HTR-8/SVneo (cell line): ENCODE data around the gene PRKG1.

Source experiments
- DNase-seq: peaks from one replicate; pipeline ENCODE4 v3.0.0; 2011; ENCODE audit warnings: low spot score, mixed read lengths; ENCODE audit not compliant: insufficient read length
- FAIRE-seq: peaks from 2 replicates; lab custom pipeline; 2011; peaks lifted over from hg19 to GRCh38; lab: Jason Lieb, UNC

The PRKG1 gene

GRCh38 chr10:51918884-51919325, 844.6 kb downstream of the PRKG1 start:
- no peak for FAIRE-seq
- no peak for DNase-seq

- FAIRE-seq (no peak), DNase-seq (no peak)
These were observed 846.4 kb downstream of the PRKG1 start for GRCh38 chr10:51920672-51921071.

GRCh38 chr10:51924359-51924758, 850.1 kb downstream of the PRKG1 start:
- FAIRE-seq (no peak), DNase-seq (no peak)

GRCh38 chr10:51926337-51926736, 852.0 kb downstream of the PRKG1 start:
- FAIRE-seq (no peak), DNase-seq (no peak)

GRCh38 chr10:51928162-51928561, 853.9 kb downstream of the PRKG1 start:
- FAIRE-seq (no peak), DNase-seq (no peak)

- no peak for FAIRE-seq
- DNase-seq, result no peak
These were observed 858.2 kb downstream of the PRKG1 start for GRCh38 chr10:51932530-51932929.

GRCh38 chr10:51934373-51934772, 860.1 kb downstream of the PRKG1 start:
- FAIRE-seq (no peak), DNase-seq (no peak)

- FAIRE-seq, result no peak
- DNase-seq, result no peak
These were observed 861.1 kb downstream of the PRKG1 start for GRCh38 chr10:51935341-51935740.

GRCh38 chr10:51937308-51938140, 863.2 kb downstream of the PRKG1 start:
- DNase-seq, result no peak
- FAIRE-seq, result no peak

GRCh38 chr10:51950371-51950995, 876.2 kb downstream of the PRKG1 start:
- no peak for DNase-seq
- no peak for FAIRE-seq

- DNase-seq (no peak), FAIRE-seq (no peak)
These were observed 876.8 kb downstream of the PRKG1 start for GRCh38 chr10:51950996-51951555.

GRCh38 chr10:51951601-51952000, 877.3 kb downstream of the PRKG1 start:
- FAIRE-seq, result no peak
- no peak for DNase-seq

- FAIRE-seq, result no peak
- no peak for DNase-seq
These were observed 877.8 kb downstream of the PRKG1 start for GRCh38 chr10:51952056-51952455.

GRCh38 chr10:51955696-51956095, 881.4 kb downstream of the PRKG1 start:
- DNase-seq (no peak), FAIRE-seq (no peak)

- DNase-seq, result no peak
These were observed 882.5 kb downstream of the PRKG1 start for GRCh38 chr10:51956822-51957221.

GRCh38 chr10:51960494-51960895, 886.2 kb downstream of the PRKG1 start:
- FAIRE-seq (no peak), DNase-seq (peak; percentile 10)

More at GRCh38 chr10:51956822-51957221, 882.5 kb downstream of the PRKG1 start:
- no peak for FAIRE-seq

GRCh38 chr10:51961401-51961800, 887.1 kb downstream of the PRKG1 start:
- FAIRE-seq, result no peak
- no peak for DNase-seq

GRCh38 chr10:51964630-51965029, 890.3 kb downstream of the PRKG1 start:
- FAIRE-seq (no peak), DNase-seq (no peak)

GRCh38 chr10:51965451-51965850, 891.2 kb downstream of the PRKG1 start:
- FAIRE-seq (no peak), DNase-seq (no peak)

- FAIRE-seq (no peak), DNase-seq (no peak)
These were observed 898.6 kb downstream of the PRKG1 start for GRCh38 chr10:51972733-51973346.

GRCh38 chr10:51980752-51981151, 906.5 kb downstream of the PRKG1 start:
- FAIRE-seq (no peak), DNase-seq (no peak)
